Inflammatory macrophage treated with lipopolysaccharide for 4 hours (primary cell): ENCODE measurements around the gene FAM222B.
A peak's percentile ranks its signal among the peaks of the same experiment; 100 is the strongest.
"Not testable (repeated sequence)": the region's sequence is repeated elsewhere in the genome, so short reads cannot be mapped to it uniquely, and the experiment has no call there.

ENCODE experiments used
- DNase-seq: peaks from one replicate; pipeline ENCODE4 v3.0.0-alpha.2; 2020

The FAM222B gene

GRCh38 chr17:28836541-28836940, 6.0 kb downstream of the FAM222B start:
- DNase-seq = not testable (repeated sequence)

GRCh38 chr17:28834420-28834819, 8.2 kb downstream of the FAM222B start:
- DNase-seq = no peak

- peak; percentile 44 for DNase-seq
Observed at GRCh38 chr17:28828294-28829040, 14.1 kb downstream of the FAM222B start.

DNA sequence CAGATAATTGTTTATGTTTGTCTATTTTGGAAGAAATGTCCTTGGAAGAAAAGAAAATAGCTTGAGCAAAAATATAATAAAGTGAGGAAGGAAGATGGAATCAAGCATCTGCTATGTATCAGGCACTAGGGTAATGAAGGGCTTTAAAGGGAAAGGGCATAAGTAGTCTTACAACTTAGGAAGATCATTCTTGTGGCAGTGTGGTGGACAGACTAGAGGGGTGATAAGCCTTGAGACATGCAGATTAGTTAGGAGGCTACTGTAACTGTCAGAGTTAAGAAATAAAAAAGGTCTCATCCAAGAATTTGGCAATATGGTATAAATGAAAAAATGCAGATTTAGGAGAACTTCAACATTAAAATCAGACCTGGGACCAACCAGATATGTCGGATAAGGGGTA, 14.9 kb downstream of the FAM222B start:
- no peak for DNase-seq

GRCh38 chr17:28819582-28819981, 23.0 kb downstream of the FAM222B start:
- no peak for DNase-seq

DNA sequence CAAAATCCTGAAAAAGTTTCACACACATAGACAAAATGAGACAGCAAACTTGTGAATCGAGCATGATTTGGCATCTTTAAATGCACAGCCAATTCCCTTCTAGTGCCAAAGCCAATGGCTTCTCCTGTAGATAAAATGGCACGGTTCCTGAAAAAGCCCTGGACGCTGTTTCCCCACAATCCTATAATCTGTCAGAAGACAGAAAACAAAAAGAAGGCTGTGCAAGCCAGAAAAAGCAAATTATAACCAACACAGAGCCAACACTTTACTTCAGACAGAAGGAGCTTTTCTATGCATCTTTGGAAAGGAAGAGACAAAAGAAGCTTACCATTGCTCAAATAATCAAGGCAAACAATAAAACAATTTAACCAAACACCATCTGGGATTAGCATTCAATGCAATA, 23.8 kb downstream of the FAM222B start:
- no peak for DNase-seq

- no peak for DNase-seq
Observed at GRCh38 chr17:28816540-28816939, 26.1 kb downstream of the FAM222B start.

DNA sequence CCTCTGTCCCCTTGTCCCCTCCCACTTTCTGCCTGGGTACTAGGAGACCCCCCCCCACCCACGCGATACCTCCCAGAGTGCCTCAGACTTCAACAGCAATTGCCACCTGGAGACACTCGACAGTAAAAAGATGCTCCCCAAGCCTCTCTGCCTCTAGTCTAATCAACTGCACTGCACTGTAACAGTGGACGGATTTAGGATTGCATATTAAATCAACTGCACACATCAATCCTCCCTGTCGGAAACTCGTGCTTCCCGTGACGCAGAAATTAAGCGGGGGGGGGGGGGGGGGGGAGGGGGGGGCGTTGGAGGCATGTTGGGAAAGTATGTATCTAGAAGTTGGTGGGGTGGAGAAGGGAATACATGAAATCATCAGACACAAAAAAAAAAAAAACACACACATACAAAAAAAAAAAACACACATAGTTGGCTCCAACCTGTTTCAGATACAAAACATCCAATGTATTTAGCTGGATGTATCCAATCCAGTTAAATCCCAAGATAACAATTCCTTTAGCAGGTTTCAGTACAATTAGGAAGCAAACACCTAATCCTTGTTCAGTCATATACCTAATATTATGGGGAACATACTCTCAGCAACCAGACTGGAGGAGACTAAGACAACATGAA, 29.7 kb downstream of the FAM222B start:
- DNase-seq = peak; percentile 52

DNA sequence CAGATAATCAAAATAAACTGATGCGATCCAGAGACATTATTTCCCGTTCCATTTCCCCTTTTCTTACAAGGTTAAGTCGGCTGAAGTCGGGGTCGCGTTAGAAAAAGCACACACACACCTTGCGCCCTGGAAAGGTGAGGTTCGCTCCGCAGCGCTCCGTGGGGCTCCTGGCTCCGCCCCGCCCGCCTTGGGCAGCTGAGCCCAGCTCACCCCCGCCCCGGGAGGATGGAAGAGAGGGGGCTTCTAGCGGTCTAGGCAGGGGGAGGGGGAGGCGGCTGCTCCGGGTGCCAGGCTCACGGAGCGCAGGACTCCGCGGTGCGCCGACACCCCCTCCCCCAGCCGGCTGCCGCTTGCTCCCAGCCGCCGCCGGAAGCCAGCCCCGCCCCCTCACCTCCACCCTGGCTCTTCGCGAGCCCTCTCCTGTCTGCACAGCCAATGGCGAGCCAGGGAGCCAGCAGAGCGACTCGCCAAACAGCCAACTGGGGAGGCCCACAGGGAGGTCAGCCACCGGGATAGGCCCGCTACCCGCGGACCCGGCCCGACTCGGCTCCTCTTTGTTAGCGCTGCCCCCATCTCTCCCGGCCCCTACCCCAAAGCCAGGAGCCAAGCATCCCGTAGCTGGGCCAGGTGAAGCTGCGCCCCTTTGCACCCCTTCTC, 30.4 kb downstream of the FAM222B start:
- peak; percentile 98 for DNase-seq

DNA sequence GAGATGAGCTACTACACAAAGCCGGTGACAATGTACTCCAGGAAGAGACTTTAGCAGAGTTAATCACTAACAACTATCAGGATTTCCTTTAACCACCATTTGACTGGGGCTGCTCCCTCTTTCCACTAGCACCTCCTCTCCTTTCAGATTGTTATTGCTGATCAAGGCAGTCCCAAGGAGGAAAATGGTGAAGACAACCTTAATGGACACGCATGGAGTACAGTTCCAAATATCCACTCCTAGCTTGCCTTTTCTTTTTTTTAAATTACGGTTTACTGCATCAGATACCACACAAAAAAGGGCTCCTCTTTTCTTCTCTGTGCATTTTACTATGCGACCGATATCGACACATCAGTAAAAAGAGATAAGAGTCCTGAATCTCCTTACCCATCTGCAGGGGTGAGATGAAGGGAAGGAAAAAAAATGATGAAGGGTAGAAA, 30.9 kb downstream of the FAM222B start:
- DNase-seq = peak; percentile 7

DNA sequence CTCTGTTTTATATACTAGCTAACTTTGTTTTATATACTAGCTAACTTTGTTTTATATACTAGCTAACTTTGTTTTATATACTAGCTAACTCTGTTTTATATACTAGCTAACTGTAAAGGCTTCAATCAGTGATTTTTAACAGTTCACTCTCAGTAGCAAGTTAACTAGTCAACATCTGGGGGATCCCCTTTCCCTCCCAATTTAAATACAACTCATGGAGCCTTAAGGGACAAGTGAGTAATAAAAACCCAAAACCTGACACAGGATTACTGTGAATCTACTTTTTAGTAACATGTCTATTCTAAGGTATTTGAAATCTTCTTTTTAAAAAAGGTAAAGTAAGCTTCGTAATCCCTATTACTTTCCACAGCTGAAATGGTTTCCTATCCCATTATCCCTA, 32.2 kb downstream of the FAM222B start:
- DNase-seq = peak; percentile 5

- peak; percentile 51 for DNase-seq
Observed at GRCh38 chr17:28807925-28808634, 34.5 kb downstream of the FAM222B start.

DNA sequence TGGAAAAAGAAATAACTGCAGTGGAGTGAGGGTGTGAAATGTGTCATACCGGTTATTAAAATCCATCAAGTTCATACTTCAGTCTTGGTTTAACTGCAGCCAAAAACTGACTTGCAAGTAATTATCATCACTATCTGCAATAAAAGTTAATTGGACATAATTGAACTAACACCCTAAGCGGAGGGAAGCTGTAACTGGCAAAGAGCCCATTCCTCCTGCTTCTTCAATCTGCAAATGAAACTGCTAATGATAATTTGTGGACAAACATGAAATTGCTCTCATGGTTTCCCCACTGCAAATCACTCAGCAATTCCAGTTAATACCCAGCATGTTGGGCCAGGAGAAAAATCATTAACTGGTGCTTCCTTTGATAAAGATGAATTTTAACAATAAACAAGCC, 46.5 kb downstream of the FAM222B start:
- DNase-seq = no peak

- DNase-seq = not testable (repeated sequence)
Observed at GRCh38 chr17:28794846-28795441, 47.6 kb downstream of the FAM222B start.

DNA sequence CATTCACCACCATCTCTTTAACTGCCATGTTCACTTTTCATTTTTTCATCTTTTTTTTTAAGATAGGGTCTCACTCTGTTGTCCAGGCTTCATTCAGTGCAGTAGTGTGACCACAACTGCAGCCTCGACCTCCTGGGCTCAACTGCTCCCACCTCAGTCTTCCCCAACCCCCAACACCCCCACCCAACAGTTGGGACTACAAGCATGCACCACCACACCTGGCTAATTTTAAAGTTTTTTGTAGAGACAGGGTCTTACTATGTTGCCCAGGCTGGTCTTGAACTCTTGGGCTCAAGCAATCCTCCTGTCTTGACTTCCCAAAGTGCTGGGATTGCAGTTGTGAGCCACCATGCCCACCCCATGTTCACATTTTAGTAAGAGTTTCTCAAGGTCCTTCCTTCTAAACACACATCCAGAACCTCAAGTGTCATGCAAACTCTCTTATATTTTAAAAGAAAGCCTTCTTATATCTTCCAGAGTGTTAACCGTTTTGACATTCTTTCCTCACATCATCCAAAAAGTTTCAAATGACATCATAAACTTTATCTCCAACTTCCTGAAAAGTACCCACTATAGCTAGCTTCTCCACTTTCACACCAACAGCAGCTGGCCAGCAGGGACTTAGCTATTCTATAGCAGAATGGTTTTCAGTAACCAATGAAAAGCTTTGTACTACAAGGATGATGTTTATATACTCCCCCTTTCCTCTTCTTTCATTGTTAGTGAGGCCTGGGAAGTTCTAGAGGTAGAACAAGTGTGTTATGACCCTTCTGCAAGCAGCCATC, 49.5 kb downstream of the FAM222B start:
- peak; percentile 66 for DNase-seq

DNA sequence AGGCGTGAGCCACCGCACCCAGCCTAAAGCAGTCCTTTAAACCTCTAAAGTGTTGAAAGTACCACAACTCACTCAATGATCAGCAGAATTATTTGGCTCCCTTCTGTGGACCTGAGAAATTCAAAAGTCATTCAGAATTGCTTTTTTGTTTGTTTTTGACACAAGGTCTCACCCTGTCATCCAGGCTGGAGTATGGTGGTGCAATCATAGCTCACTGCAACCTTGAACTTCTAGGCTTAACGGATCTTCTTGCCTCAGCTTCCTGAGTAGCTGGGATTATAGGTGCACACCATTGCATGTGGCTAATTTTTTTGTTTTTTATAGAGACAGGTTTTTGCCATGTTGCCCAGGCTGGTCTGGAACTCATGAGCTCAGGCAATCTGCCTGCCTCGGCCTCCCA, 54.5 kb downstream of the FAM222B start:
- no peak for DNase-seq

GRCh38 chr17:28783161-28783560, 59.4 kb downstream of the FAM222B start:
- no peak for DNase-seq

DNA sequence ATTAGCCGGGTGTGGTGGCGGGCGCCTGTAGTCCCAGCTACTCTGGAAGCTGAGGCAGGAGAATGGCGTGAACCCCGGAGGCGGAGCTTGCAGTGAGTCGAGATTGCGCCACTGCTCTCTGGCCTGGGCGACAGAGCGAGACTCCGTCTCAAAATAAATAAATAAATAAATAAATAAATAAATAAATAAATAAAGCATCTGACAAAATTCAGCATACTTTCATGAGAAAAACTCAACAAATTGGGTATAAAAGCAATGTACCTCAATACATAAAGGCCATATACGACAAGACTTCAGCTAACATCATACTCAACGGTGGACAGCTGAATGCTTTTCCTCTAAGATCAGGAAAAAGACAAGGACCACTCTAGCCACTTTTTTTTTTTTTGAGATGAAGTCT, 63.0 kb downstream of the FAM222B start:
- DNase-seq = not testable (repeated sequence)

DNA sequence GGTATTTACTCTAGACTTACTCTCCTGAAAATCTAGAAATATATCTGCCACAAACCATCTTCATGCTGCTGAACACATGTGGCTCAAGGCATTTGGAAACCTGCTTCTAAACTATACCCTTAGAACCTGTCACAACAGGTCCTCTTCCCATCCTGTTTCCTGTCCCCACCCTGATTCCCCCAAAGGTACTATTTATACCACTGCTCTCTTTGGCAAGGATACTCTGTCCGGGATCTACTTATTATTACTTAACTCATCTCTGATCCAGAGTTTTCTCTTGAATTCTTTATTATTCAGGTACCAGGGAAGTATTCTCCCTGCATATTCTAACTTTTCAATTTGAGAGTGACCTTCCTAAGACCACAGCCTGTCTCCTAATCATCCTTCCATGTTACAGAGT, 65.4 kb downstream of the FAM222B start:
- DNase-seq = no peak

DNA sequence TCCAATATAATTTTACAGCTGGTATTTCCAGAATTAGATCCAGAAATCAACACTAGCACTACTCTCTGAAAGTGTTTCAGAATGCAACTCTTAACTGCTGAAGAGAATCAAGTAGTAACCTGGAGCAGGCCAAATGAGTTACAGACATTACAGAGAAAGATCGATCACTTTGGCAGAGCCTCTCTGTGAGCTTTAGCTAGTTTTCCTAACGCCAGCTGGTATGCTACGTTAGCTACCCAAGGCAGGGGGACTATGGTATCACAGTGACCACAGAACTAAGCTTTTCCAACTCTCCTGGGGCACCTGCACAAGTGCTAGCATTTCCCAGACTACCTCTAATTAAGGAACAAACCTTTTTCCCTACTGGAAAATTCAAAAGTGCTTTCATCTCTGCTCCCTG, 68.4 kb downstream of the FAM222B start:
- no peak for DNase-seq

GRCh38 chr17:28773736-28774135, 68.9 kb downstream of the FAM222B start:
- no peak for DNase-seq

DNA sequence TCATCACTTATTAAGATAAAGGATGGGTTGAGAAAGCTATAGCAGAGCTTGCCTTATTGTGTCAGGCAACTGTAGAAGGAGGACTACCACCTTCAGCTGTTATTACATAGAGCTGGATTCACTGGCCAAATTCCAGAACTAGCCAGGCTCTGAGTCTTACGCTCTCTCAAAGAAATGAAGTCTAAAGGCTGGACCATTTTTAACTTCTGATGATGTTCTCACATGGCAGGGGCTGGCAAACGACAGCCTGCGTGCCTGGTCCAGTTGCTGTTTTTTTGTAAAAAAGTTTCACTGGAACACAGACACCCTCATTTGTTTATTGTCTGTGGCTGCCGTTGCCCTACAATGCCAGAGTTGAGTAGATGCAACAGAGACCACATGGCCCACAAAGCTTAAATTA, 77.6 kb downstream of the FAM222B start:
- no peak for DNase-seq
